ENCODE results near the gene NOL4L. TPM values are rescaled to one million over a fixed set of nuclear protein-coding genes. Genes with fewer than 3 reads are reported as not detected.

Gene NOL4L
- total and polyA plus RNA-seq, 2 experiments from 2014 or later: 38.8 to 39.2 TPM

DNA sequence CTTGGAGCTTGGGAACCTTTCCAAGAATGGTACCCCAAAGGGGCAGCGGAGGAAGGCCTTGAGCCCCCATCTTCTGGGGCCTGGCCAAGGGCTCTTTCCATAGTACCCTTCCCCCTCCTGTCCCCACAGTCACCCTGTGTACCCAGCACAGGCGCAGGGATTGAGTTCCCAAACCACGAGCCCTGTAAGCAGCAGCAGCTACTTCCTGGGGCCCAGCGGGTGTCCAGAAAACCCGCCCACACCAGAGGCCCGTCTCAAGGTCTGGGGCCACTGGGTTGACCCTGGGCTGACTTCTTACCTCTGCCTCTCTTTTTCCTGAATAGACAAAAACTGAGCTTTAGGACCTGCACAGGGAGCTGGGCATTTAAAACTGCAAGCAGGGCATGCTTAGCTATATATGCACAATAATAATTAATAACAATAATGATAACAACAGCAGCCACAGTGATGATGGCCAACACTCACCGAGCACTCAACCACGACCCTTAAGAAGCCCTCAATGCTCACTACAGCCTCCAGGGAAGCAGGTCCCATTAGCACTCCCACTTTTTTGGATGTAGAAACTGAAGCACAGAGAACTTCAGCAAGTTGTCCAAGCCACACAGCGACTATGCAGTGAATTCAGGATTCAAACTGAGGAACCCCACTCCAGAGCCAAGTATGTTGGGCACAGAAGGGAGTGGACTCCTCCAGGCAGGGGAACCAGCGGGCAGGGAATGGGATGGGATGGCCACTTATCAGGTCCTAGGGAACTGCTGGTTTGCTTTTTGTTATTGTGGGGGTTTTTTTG is 14.5 kb downstream of the NOL4L start:
- TF ChIP-seq, protein P1, sequence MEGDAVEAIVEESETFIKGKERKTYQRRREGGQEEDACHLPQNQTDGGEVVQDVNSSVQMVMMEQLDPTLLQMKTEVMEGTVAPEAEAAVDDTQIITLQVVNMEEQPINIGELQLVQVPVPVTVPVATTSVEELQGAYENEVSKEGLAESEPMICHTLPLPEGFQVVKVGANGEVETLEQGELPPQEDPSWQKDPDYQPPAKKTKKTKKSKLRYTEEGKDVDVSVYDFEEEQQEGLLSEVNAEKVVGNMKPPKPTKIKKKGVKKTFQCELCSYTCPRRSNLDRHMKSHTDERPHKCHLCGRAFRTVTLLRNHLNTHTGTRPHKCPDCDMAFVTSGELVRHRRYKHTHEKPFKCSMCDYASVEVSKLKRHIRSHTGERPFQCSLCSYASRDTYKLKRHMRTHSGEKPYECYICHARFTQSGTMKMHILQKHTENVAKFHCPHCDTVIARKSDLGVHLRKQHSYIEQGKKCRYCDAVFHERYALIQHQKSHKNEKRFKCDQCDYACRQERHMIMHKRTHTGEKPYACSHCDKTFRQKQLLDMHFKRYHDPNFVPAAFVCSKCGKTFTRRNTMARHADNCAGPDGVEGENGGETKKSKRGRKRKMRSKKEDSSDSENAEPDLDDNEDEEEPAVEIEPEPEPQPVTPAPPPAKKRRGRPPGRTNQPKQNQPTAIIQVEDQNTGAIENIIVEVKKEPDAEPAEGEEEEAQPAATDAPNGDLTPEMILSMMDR (conservative IDR thresholded peaks at IDR 0.05; ENCODE audit: low read depth in 2 of 2): no peak
- TF ChIP-seq, protein P2, sequence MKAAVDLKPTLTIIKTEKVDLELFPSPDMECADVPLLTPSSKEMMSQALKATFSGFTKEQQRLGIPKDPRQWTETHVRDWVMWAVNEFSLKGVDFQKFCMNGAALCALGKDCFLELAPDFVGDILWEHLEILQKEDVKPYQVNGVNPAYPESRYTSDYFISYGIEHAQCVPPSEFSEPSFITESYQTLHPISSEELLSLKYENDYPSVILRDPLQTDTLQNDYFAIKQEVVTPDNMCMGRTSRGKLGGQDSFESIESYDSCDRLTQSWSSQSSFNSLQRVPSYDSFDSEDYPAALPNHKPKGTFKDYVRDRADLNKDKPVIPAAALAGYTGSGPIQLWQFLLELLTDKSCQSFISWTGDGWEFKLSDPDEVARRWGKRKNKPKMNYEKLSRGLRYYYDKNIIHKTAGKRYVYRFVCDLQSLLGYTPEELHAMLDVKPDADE (IDR thresholded peaks at IDR 0.05): 0 out of 2 replicates have a peak, but pooled peaks have one; percentile 24
- H3K9me3 Mint-ChIP-seq: no peaks in the 10 kb centered on the region; the same call in 2 of the 3 replicates
- no peak overlapping the region for H3K4me3 Mint-ChIP-seq
- Histone ChIP-seq H3K36me3 (ENCODE audit: insufficient read depth) (no peaks in the 10 kb centered on the region; the same call in 1 of the 2 replicates), H3K4me2 (no peak overlapping the region), H2AFZ (0 out of 2 replicates have a peak overlapping the region, but pooled peaks have one; percentile 32), H3K79me2 (replicated peaks; ENCODE audit: insufficient read depth) (no peaks in the 10 kb centered on the region; the same call in 1 of the 2 replicates), H3K27me3 (ENCODE audit: insufficient read depth) (no peaks in the 10 kb centered on the region), H3K4me1 (ENCODE audit: insufficient read depth) (peaks cover 21% of the 10 kb centered on the region), H3K9me2 (ENCODE audit: insufficient read depth) (peaks cover 7% of the 10 kb centered on the region; the same call in 1 of the 2 replicates), H3F3A (replicated peaks; ENCODE audit: low read depth) (peaks cover 16% of the 10 kb centered on the region; the same call in 1 of the 2 replicates), H4K20me1 (replicated peaks; ENCODE audit: insufficient read depth) (no peaks in the 10 kb centered on the region), H3K27ac (ENCODE audit: low read depth) (no peak overlapping the region), H3K4me3 (no peak overlapping the region)
- ATAC-seq (peak; percentile 58), DNase-seq (ENCODE audit: low spot score) (peak; percentile 56)
- H3K27me3 Mint-ChIP-seq (ENCODE audit: insufficient read depth, low read depth, poor library complexity): peaks cover 8% of the 10 kb centered on the region
- H3K27ac Mint-ChIP-seq: no peak overlapping the region
- no peaks in the 10 kb centered on the region; the same call in 2 of the 3 replicates for H3K36me3 Mint-ChIP-seq (ENCODE audit: low read depth)
- peaks cover 21% of the 10 kb centered on the region for H3K4me1 Mint-ChIP-seq

DNA sequence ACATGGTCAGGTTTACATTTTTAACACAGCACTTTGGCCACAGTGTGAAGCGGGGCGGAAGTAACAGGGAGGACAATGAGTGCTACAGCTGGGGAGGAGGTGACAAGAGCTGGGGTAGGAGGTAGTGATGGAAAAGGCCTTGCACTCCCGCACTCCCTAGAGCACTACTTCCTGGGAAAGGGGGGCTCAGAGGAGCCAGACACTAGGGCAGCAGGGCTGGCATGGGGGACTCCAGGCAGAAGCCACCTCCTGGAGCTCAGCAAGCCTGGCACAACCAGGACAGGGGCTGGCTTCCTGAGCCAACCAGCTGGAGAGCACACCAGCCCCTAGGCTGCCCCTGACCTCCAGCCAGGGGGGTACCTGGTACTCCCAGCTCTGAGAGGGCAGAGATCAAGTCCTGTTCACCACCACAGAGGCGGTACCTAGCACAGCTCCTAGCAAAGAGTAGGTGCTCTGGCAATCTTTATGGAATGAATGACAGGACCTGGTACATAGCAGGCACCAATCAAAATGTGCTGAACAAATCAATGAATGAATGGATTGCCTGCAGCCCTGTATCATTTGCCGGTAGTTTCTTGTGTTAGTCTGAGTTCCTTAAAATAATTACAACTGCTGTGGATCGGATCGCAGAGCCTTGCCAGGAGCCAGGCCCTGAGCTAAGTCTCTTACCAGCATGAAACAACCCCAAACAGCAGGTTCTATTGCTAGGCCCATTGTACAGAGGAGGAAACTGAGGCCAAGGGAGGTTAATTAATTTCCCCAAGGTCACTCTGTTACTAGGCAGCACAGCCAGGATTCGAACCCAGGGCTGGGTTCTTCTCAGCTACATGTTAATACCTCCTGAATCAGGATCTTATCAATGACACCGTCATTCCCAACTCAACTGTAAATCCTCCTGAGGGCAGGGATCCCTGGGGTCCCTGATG is 15.5 kb downstream of the NOL4L start:
- Histone ChIP-seq H3K4me2 (no peak overlapping the region), H4K20me1 (replicated peaks; ENCODE audit: insufficient read depth) (no peaks in the 10 kb centered on the region), H3F3A (replicated peaks; ENCODE audit: low read depth) (peaks cover 12% of the 10 kb centered on the region; the same call in 1 of the 2 replicates), H3K79me2 (replicated peaks; ENCODE audit: insufficient read depth) (no peaks in the 10 kb centered on the region), H3K27me3 (ENCODE audit: insufficient read depth) (no peaks in the 10 kb centered on the region), H3K4me1 (ENCODE audit: insufficient read depth) (peaks cover 13% of the 10 kb centered on the region), H2AFZ (no peak overlapping the region), H3K36me3 (ENCODE audit: insufficient read depth) (no peaks in the 10 kb centered on the region; the same call in 1 of the 2 replicates), H3K9me2 (ENCODE audit: insufficient read depth) (peaks cover 7% of the 10 kb centered on the region; the same call in 1 of the 2 replicates), H3K27ac (ENCODE audit: low read depth) (no peak overlapping the region), H3K4me3 (no peak overlapping the region)
- H3K36me3 Mint-ChIP-seq (ENCODE audit: low read depth): no peaks in the 10 kb centered on the region; the same call in 2 of the 3 replicates
- H3K27ac Mint-ChIP-seq: no peak overlapping the region
- H3K4me1 Mint-ChIP-seq: peaks cover 21% of the 10 kb centered on the region
- DNase-seq (ENCODE audit: low spot score) (no peak), ATAC-seq (no peak)
- no peak overlapping the region; the same call in 2 of the 3 replicates for H3K4me3 Mint-ChIP-seq
- H3K27me3 Mint-ChIP-seq (ENCODE audit: insufficient read depth, low read depth, poor library complexity): peaks cover 8% of the 10 kb centered on the region
- H3K9me3 Mint-ChIP-seq: no peaks in the 10 kb centered on the region; the same call in 2 of the 3 replicates
- TF ChIP-seq JUNB (IDR thresholded peaks at IDR 0.05; ENCODE audit: unreplicated experiment): no peak
- TF ChIP-seq POLR2AphosphoS5 (IDR thresholded peaks at IDR 0.05; ENCODE audit: low read depth): no peak
- TF ChIP-seq ZNF114 (CRISPR knock-in tag; IDR thresholded peaks at IDR 0.05): no peak
- no peak for TF ChIP-seq EZH2 (IDR thresholded peaks at IDR 0.05; ENCODE audit: low read depth, unreplicated experiment)
- no peak for TF ChIP-seq ZNF331 (CRISPR knock-in tag; IDR thresholded peaks at IDR 0.05; ENCODE audit: low read depth)
- no peak for TF ChIP-seq NANOG (IDR thresholded peaks at IDR 0.05; ENCODE audit: borderline replicate concordance)
- TF ChIP-seq, protein P1 (conservative IDR thresholded peaks at IDR 0.05; ENCODE audit: low read depth in 2 of 2): no peak
- no peak for TF ChIP-seq EZH2phosphoT487 (IDR thresholded peaks at IDR 0.05; ENCODE audit: unreplicated experiment)

Measured in GM23338 (cell line).